OCI-LY7 (cell line): ENCODE results near the gene DLGAP1. TPM values are rescaled to one million over a fixed set of nuclear protein-coding genes. Genes with fewer than 3 reads are reported as not detected.

Experiments used
- BruUV-seq: library from RNA; stranded (reverse); fragments of 400-500 nt; replicated peaks from 2 replicates; lab custom pipeline; 2021; lab: Mats Ljungman, UMichigan
- CTCF ChIA-PET: fragments of 300-600 bp; sonication (Branson Sonifier 250); formaldehyde crosslinking; loops from one replicate; lab custom pipeline; 2022; ENCODE audit warnings: antibody characterized with exemption; ENCODE audit not compliant: unreplicated experiment; lab: Charles Lee
- POLR2A ChIA-PET: fragments of 300-600 bp; sonication (Branson Sonifier 250); formaldehyde crosslinking; loops from one replicate; lab custom pipeline; 2022; ENCODE audit warnings: antibody characterized with exemption; lab: Charles Lee
- DNase-seq: peaks from one replicate; pipeline ENCODE4 v3.0.0-alpha.2; 2015; ENCODE audit warnings: low spot score
- H2AFZ ChIP-seq: fragments of 200-600 bp; sonication (generic), shearing (Covaris generic); 2 replicates; pipeline ENCODE4 v1.6.1; 2014; ENCODE audit warnings: mild to moderate bottlenecking, antibody characterized with exemption, low read length, moderate library complexity
- H3K27ac ChIP-seq: fragments of 200-600 bp; sonication (generic); 2 replicates; pipeline ENCODE4 v1.5.1; 2014; ENCODE audit warnings: mixed run types, low read depth, mild to moderate bottlenecking, moderate library complexity, low read length, inconsistent platforms; ENCODE audit not compliant: poor library complexity, severe bottlenecking
- H3K36me3 ChIP-seq: fragments of 200-600 bp; sonication (generic); 2 replicates; pipeline ENCODE4 v1.6.1; 2014; ENCODE audit warnings: mild to moderate bottlenecking, antibody characterized with exemption, low read length, moderate library complexity, mixed read lengths; ENCODE audit not compliant: insufficient read depth
- H3K4me1 ChIP-seq: fragments of 200-600 bp; sonication (generic); 2 replicates; pipeline ENCODE4 v1.5.1; 2014; ENCODE audit warnings: mild to moderate bottlenecking, low read length; ENCODE audit not compliant: insufficient read depth, poor library complexity, severe bottlenecking
- H3K4me2 ChIP-seq: fragments of 200-600 bp; sonication (generic); 2 replicates; pipeline ENCODE4 v1.6.1; 2014; ENCODE audit warnings: mild to moderate bottlenecking, low read length
- H3K4me3 ChIP-seq: fragments of 200-600 bp; sonication (generic); 2 replicates; pipeline ENCODE4 v1.5.1; 2014; ENCODE audit warnings: mild to moderate bottlenecking, low read depth, low read length; ENCODE audit not compliant: poor library complexity, severe bottlenecking
- H3K79me2 ChIP-seq: fragments of 200-600 bp; sonication (generic); 2 replicates; pipeline ENCODE4 v1.6.1; 2016; ENCODE audit warnings: low read depth, mild to moderate bottlenecking, low read length, moderate library complexity, mixed read lengths; ENCODE audit not compliant: insufficient read depth
- H3K9me2 ChIP-seq: fragments of 200-600 bp; sonication (generic); 2 replicates; pipeline ENCODE4 v1.6.1; 2016; ENCODE audit warnings: mild to moderate bottlenecking, low read length, mixed read lengths; ENCODE audit not compliant: insufficient read depth
- H3K9me3 ChIP-seq: fragments of 200-600 bp; sonication (generic); 2 replicates; pipeline ENCODE4 v1.6.1; 2014; ENCODE audit warnings: mild to moderate bottlenecking, mixed run types, low read length, mixed read lengths
- H4K20me1 ChIP-seq: fragments of 200-600 bp; sonication (generic); 2 replicates; pipeline ENCODE4 v1.6.1; 2014; ENCODE audit warnings: mild to moderate bottlenecking, antibody characterized with exemption, low read length, moderate library complexity, mixed read lengths; ENCODE audit not compliant: insufficient read depth
- CTCF ChIP-seq: fragments of 200-600 bp; sonication (generic); conservative IDR thresholded peaks from 2 replicates; pipeline ENCODE4 v1.5.1; 2014; ENCODE audit warnings: mild to moderate bottlenecking, antibody characterized with exemption, low read length, moderate library complexity, mixed read lengths
- EZH2phosphoT487 ChIP-seq: fragments of 200-600 bp; sonication (generic); IDR thresholded peaks from 2 replicates; pipeline ENCODE4 v1.6.1; 2018; ENCODE audit warnings: low read depth, borderline replicate concordance, mild to moderate bottlenecking, mixed run types, antibody characterized with exemption, low read length, moderate library complexity, mixed read lengths
- intact Hi-C: fragments of 100-400 bp; cut with micrococcal nuclease; formaldehyde crosslinking; loops from one replicate; pipeline ENCODE4 v1.10.0; 2022; ENCODE audit not compliant: unreplicated experiment
- total RNA-seq, 2 experiments: library from RNA; depleted of rRNA in 1 of 2; stranded (reverse); fragments of >200 nt in 1 of 2; shearing (Covaris generic) in 1 of 2; gene quantifications; 2 replicates each; pipeline ENCODE4 v1.2.3, GENCODE V29; 2014 to 2022

Gene DLGAP1
- total RNA-seq, 2 experiments from 2014 or later = 0.22 TPM; not detected in 1

GRCh38 chr18:4369705-4370104 lies 85.4 kb downstream of the DLGAP1 start:
- H4K20me1 ChIP-seq = no peaks in the 10 kb centered on the region
- no peak for DNase-seq
- H2AFZ ChIP-seq = no peak overlapping the region
- H3K79me2 ChIP-seq = no peaks in the 10 kb centered on the region
- H3K9me3 ChIP-seq = no peaks in the 10 kb centered on the region
- H3K36me3 ChIP-seq = no peaks in the 10 kb centered on the region
- no peak overlapping the region for H3K4me3 ChIP-seq
- no TSS peak for BruUV-seq
- H3K4me1 ChIP-seq = no peaks in the 10 kb centered on the region
- no peak overlapping the region for H3K4me2 ChIP-seq
- no peak overlapping the region for H3K27ac ChIP-seq
- CTCF ChIA-PET = no interaction called here
- intact Hi-C loops = no loop called here
- POLR2A ChIA-PET = interaction anchor here (0.7 kb wide), 1 partner anchor 284 kb away, joined by 9 read pairs; no protein-coding TSS in a partner anchor
- TF ChIP-seq CTCF (no peak), EZH2phosphoT487 (no peak)
- no peaks in the 10 kb centered on the region for H3K9me2 ChIP-seq

DNA sequence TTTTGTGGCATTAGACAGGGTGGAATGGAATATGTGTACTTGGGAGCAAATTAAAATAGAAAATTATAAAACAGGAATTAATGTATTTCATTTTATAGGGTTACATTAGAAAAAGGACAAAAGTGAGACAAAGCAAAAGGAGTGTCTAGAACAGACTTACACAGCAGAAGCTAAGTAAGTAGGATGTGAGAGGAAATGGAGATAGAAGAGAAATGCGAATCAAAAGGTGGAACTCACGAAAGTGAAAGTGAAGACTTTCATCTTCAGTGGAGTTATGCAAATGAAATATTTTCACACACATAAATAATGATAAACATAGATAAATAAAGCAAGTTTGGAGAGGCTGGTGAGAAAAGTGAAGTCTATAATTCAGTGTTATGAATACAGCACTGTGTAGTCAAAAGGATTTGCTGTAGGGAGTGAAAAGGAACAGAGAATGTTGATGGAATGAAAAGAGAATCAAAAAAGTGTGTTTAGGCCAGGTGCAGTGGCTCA lies 94.8 kb downstream of the DLGAP1 start:
- no TSS peak for BruUV-seq
- no peaks in the 10 kb centered on the region for H3K79me2 ChIP-seq
- no peak overlapping the region for H3K4me3 ChIP-seq
- TF ChIP-seq EZH2phosphoT487 = no peak
- no peak for TF ChIP-seq CTCF
- no peak overlapping the region for H3K27ac ChIP-seq
- H4K20me1 ChIP-seq = no peaks in the 10 kb centered on the region
- no peak overlapping the region for H2AFZ ChIP-seq
- CTCF ChIA-PET = no interaction called here
- no peaks in the 10 kb centered on the region for H3K36me3 ChIP-seq
- H3K9me2 ChIP-seq = no peaks in the 10 kb centered on the region
- no peaks in the 10 kb centered on the region for H3K9me3 ChIP-seq
- H3K4me1 ChIP-seq = no peaks in the 10 kb centered on the region
- no peak for DNase-seq
- intact Hi-C loops = no loop called here
- H3K4me2 ChIP-seq = no peak overlapping the region
- POLR2A ChIA-PET = no interaction called here

DNA sequence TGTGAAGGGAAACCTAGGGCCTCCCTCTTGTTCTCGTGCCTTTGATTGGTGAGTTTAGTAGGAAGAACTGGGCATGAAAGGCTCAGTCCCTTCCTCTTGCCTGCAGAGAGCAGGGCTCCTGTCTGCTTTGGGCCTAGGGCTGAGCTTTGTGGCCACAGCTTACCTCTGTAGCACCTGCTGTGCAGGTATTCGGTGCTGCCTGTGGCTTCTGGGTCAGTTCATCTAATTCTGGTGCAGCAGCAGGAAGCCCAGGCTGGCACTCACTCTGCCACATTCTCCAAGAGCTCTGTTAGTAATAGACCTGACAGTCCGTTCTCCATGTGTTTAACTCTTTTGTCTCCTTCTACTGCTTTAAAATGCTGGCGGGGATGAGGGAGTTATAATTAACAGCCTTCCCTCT lies 96.5 kb downstream of the DLGAP1 start:
- Histone ChIP-seq H3K9me3 (no peaks in the 10 kb centered on the region), H2AFZ (no peak overlapping the region), H3K4me3 (no peak overlapping the region), H3K79me2 (no peaks in the 10 kb centered on the region), H3K4me2 (no peak overlapping the region), H3K36me3 (no peaks in the 10 kb centered on the region), H3K9me2 (no peaks in the 10 kb centered on the region), H3K4me1 (no peaks in the 10 kb centered on the region), H3K27ac (no peak overlapping the region), H4K20me1 (no peaks in the 10 kb centered on the region)
- intact Hi-C loops = no loop called here
- TF ChIP-seq EZH2phosphoT487 (no peak), CTCF (no peak)
- DNase-seq = no peak
- ChIA-PET CTCF (no interaction called here), POLR2A (no interaction called here)
- no TSS peak for BruUV-seq
